CD1c-positive myeloid dendritic cell (primary cell): ENCODE results near the gene LMO7.
"Not testable (repeated sequence)": the region's sequence is repeated elsewhere in the genome, so short reads cannot be mapped to it uniquely, and the experiment has no call there.

ENCODE experiments used
- DNase-seq: peaks from one replicate; pipeline ENCODE4 v3.0.0-alpha.2; 2016; ENCODE audit errors: extremely low spot score

Gene LMO7

DNA sequence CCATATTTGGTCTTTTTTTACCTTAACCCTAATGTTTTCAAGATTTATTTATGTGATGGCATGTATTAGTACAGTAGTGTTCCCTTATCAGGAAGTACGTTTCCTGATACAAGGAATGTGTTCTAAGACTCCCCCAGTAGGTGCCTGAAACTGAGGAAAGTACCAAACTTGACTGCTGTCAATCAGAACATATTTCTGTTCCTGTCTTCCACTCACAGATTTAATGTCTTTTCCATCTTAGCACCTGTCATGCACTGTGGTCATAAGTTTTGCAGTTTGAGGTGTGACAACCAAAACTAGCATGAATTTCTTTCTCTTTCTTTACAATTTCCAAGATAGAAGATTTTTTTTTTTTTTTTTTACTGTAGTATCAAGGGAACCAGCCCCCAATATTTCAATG is 62.9 kb downstream of the LMO7 start:
- DNase-seq = no peak

DNA sequence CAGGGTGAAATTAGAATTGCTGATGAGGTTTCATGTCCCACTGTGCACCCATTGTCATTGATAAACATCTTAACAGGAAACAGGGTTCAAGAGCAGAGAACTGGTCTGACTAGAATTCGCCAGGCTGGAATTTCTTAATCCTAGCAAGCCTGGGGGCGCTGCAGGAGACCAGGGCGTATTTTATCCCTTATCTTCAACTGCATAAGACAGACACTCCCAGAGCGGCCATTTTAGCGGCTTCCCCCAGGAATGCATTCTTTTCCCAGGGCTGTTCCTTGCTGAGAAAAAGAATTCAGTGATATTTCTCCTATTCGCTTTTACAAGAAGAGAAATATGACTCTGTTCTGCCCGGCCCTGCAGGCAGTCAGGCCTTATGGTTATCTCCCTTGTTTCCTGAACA is 63.6 kb downstream of the LMO7 start:
- DNase-seq = not testable (repeated sequence)

DNA sequence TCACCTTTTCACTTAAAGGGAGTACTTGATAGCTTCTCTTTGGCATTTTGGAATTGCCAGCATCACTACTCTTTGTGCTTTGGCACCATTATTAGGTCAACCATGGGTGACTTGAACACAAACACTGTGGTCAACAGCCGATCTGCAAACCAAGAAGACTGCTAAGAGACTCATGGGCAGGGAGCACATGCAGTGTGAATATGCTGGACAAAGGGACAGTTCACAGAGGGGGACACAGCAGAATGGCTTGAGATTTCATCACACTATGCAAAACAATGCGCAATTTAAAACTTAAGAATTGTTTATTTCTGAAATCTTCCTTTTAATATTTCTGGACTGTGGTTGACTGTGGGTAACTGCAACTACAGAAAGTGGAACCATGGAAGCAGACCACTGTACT is 64.4 kb downstream of the LMO7 start:
- no peak for DNase-seq

DNA sequence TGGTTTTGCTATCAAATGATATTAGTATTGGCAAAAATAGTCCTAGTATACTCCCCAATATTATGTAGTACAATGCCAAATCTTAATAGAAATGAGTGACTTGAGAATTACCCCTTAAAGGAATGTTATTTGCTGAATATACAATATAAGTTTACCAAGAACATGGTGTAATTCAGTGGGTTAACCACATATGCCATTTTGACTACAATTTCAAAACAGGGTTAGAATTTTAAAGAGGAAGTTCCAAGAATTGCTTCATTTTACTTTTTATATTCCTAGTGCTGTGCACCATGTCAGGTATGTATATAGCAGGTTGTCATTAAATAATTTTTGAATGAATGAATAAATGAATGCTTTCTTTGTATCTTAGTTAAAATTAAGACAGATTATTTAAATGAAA is 66.3 kb downstream of the LMO7 start:
- DNase-seq = peak; percentile 25

DNA sequence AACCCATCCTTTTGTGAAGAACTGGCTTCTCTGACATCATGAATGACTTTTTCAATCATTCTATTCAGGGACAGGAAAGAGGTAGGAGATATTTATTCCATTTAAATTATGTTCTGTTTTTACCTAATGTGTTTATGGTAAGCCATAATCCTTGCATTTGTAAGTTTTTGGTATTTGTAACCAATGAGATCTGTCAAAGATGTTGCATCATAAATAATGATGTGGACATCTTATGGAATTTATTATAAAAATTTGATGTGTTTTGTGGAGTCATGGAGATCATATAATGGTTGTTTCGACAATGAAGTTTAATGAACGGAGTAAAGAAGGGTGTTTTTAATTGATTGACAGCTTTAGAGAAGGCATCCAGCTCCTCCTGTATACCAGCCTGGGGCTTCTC is 67.6 kb downstream of the LMO7 start:
- no peak for DNase-seq

DNA sequence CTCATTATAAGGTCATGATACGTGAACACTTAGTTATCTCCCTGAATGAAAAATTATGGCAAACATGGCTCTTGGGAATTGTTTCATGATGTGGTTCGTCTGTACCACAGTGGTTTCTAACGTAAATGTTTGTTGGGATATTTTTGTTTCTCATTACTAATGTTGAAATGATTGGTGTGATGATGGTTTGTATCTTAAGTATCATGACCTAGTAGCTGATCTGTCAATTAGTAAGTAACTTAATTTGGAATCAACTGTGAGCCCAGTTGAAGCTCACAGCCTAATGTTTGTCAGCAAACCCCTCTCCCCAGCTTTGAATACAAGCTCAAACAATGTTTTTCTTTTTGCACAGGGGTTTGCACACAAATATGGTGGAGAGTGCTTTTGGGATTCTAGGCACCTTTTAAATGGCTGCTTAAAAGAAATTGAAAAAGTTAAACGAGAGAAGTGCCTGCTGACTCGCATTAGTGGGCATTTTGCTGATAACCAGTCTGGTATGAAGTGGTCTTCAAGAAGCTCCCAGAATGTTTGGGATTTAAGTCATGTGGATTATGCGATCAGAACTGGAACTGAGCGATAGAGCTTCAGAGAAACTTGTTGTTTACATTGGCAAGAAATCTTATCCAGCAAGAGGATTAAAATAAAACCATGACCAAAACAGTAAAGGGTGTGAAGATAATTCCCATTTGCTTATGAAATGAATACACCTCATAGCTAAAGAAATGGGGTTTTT is 68.2 kb downstream of the LMO7 start:
- DNase-seq = no peak

DNA sequence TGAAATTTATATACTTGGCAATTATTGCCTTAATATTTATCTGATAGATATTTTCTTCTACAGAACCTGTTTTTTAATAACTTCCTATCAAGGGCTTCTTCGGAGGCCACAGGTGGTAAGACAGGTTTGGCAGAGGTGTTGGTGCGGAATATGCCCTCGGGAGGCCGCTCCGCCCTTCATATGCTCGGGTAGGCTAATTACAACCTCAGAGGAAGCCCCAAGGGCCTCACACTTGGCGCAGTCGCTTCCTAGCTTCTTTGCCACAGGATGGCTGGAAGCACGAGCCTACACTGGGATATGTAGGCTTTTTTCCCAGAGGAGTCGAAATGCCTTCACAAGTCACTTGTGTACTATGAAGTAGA is 68.8 kb downstream of the LMO7 start:
- no peak for DNase-seq

DNA sequence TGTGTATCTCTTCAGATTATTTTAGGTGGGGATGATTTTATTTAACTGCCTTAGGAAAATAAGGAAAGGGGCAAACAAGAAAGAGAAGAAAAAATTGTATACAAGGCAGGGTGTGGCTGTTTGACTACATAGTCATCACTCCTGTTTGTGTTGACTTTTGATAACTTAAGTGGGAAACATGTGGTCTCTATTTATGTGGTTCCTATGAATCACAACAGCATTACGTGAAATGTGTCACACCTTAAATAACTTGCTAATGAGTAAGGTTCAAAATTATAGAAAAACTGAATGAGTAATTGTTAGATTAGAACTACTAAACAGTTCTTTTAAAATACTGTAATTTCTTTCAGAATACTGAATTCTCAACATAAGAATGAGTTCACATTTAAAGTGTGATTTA is 69.3 kb downstream of the LMO7 start:
- no peak for DNase-seq

DNA sequence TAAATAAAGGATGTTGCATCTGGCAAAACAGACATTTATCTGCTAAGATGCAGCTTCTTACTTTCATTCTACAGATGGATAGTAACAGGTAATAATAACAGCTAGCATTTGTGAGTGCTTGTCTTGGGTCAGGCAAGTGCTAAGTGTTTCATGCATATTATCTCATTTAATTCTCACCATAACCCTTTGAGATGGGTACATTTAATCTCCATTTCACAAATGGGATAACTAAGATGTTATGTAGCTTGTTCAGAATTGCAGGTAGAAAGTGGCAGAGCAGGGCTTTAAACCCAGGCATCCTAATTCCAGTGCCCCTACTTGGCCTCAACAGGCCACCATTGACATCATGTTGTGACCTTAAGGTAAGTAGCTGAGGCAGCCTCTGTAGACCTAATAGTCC is 69.8 kb downstream of the LMO7 start:
- no peak for DNase-seq

DNA sequence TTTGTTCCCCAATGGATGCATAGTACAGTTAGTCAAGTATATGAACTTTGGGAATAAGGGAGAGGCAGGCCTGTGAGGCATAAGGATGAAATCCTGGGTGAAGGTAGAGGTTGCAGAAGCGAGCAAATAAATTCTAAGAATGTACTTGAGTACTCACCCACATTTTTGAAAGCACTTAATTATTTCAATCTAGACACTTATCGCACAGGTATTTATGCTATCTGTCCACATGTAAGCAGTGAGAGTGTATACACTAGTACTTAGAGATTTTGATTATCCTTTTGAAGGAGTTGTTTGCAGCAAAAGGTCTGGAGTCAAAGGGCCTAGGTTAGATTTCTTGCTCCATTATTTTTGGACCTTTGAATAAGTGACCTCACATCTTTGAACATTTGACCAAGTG is 77.7 kb downstream of the LMO7 start:
- DNase-seq = no peak

DNA sequence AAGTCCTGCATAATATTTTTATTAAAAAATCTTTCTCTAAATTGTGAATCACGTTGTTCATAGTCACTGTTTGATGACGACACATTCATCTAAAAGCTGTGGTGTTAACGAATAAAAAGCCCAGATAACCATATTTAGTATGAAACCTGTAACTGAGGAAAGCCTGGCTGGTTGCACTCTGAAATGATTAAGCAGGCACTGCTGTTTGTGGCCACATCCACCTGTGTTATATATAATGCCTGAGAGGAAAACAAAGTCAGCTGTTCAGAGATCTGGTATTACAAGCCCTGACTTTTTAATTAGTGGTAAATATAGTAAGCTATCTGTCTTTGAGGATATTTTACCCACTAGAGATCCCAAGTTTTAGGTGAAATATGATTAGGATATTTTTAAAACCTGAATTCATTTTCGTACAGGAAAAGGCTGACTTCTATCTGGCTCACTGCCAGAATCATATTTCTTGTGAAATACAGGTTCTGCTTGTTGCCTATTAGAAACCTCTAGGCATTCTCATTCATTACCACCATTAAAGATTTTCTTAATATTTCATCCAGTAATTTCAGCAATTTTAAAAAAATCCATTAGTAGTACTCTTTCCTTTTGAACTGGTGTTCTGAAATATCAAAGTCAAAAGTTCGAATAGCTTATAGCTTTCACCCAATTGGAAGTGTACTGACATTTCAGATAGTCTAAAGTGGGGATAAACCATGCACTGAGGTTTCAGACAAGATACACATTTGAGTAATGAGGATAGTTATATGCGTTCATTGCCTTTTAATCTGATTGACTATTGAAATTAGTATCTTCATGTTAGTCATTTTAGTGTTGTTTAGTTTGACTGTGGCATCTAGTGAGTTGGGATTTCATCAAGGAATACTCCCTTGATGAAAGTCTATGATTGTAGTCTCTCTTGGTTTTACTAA is 79.7 kb downstream of the LMO7 start:
- peak; percentile 6 for DNase-seq

DNA sequence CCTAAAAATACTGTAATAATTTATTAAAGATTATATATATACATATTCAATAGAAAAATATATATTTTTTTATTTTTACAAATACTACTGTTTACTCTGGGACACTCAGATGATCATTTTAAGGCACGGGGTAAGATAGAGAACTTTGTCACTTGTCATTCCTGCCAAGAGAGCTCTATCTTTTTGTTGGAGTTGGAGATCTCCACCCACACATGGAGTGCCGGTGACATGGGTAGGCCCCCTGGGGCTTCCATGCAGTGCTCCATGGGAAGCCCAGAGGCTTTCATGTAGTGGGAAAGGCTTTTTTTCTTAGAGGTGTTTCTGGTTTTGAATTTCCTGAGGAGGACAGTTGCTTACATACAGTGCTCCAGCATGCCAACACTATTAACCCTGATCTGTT is 81.4 kb downstream of the LMO7 start:
- DNase-seq = no peak

DNA sequence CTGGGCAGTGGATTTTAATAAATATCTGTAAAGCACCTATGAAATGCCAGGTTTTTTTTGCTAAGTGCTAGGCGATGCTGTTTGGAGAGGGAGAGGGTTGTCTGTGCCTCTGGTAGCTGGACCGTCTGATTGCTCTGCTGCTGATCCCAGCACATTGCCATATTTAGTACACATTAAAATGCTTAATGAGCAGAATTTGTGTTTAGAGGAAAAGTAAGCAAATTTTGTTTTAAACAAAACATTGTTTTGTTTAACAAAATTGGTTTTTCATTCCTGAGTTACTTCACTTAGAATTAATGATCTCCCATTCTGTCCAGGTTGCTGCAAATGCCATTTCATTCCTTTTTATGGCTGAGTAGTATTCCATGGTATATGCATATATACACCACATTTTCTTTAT is 85.2 kb downstream of the LMO7 start:
- no peak for DNase-seq

DNA sequence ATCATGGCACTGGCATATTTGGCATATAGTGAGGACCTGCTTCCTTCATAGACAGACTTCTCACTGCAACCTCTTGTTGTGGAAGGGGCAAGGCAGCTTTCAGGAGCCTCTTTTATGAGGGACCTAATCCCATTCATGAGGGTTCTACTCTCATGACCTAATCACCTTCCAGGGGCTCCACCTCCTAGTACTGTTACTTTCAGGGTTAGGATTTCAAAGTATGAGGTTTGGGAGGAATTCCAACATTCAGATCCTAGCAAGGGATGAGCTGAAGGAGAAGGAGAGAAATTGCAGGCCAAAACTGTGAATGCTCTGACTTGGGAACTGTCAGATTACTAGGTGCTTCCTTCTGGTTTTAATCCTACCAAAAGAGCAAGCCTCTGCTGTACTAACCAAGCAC is 87.8 kb downstream of the LMO7 start:
- no peak for DNase-seq

DNA sequence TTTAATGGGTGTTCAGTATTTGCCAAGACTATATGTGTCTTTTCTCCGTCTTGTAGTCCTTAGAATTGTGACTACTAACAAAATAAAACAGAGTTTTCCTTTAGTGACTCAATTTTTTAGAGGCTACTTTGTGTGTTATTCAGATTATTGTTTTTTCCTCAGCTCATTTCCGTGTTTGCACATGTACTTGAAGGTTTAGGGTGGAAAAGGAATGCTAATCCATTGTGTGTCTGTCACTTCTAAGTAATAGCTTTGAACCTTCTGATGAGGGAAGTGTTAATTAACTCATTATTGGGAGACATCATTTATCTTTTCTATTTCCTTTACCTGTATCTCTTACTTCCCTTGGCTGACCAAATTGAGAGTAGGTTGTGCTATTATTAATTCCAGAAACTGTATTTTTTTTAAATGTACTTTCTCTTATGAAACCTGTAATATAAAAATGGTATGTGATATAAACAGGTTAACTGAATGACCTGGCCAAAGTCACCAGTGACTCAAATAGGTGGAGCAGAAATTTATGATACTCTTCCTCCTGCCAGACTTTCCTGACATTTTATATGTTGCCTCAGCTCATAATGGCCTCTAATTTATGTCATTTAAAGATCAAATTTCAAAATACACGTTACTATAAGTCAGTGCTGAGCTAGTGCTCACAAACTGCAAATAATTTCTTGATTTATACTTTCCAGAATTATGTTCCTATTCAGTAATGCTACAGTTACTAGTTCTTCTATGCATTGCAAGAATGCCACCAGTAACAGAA is 88.8 kb downstream of the LMO7 start:
- no peak for DNase-seq

DNA sequence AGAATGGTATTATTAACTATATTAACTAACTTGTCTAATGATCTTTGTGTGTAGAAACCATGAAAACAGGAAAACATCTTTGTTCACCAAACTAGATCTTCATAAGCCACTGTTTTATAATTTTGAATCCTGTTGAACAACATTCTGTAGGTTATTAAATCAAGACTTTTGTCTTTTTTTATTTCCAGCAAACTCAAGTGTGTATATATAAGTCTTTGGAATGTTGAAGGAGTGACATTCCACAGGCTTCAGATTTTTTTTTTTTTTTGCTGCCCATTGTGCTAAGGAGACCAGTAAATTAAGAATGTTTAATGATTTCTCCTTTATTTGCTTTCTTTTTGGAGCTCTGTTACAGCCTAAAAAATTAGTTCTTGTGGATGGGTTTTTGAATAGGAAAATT is 89.6 kb downstream of the LMO7 start:
- DNase-seq = no peak

DNA sequence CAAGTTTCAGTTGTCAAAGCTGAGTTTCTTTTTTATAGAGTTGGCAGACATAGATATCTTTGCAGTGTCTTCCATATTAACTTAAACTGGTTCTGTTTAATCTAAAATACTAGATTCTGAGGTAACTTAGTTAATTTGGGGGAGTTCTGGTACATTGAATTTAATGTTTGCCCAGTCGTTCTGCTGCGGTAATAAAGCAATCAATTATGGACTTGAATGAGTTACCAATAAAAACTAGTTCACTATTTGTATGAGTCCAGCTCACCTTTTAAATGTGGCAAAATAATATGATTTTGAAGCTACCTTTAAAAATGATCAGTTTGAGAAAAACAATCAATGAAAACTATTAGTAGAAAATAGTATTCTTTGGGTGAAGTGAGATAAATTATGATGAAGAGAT is 90.2 kb downstream of the LMO7 start:
- DNase-seq = no peak

DNA sequence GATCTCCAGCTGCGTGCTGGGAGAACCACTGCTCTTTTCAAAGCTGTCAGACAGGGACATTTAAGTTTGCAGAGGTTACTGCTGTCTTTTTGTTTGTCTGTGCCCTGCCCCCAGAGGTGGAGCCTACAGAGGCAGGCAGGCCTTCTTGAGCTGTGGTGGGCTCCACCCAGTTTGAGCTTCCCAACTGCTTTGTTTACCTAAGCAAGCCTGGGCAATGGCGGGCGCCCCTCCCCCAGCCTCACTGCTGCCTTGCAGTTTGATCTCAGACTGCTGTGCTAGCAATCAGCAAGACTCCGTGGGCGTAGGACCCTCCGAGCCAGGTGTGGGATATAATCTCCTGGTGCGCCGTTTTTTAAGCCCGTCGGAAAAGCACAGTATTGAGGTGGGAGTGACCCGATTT is 97.0 kb downstream of the LMO7 start:
- not testable (repeated sequence) for DNase-seq

DNA sequence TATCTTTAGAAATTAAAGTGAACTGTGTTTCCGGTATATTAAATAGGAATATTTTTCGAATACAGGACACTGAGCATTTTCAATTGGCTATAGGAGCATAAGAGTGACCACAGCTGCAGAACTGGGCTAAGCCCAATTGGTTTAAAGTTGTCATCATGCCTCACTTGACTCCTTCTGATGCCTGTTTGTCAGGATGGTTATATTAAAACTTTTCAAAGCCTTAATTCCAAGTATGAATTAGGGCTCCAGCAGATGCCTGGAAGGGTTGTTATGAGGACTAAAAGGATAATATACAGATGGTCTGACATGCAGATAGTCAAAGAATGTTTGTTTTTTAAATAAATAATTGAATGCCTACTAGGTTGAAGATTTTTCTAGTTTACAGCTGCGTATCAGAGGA is 100.0 kb downstream of the LMO7 start:
- no peak for DNase-seq

DNA sequence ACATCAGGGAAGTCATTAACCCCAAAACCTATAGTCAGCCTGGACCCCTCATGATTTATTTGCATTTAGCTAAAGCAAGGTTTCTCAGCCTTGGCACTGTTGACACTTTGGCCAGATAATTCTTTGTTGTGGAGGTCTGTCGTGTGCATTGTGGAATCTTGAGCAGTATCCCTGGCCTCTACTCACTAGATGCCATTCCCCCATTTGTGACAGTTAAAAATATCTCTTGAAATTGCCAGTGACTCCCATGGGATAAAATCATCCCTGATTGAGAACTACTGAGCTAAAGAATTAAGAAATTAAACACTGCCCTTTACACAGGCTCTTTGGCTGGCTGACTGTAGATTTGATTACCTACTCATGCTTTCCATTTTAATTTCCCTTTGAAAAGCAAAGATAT is 102.7 kb downstream of the LMO7 start:
- DNase-seq = no peak

DNA sequence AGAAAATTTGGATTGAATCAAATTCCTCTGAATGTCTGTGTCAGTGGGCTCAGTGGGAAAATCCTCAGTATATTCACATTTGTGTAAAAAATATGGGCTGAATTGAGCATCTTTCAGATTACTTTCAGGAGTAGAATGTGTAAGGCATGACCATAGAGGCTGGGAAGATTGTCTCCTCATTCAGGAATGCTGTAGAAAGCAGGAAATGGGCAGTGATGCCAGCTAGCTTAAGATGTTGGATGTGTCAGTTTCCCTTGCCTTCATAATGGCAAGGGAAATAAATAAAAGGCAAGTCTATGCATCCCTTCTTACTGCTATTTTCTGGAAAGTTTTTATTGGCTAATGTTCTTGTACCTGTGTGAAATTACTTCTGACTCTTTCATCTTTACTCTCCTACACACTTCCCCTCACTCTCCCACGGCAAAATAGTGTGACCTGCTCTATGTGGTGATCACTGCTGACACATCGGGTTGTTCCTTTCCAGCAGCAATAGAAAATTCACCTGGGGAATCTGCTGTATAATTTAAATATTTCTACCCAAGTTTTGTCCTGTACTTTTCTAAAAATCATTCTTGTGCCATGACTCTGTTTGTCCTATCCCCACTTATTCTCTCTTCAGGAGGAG is 103.2 kb downstream of the LMO7 start:
- DNase-seq = no peak

DNA sequence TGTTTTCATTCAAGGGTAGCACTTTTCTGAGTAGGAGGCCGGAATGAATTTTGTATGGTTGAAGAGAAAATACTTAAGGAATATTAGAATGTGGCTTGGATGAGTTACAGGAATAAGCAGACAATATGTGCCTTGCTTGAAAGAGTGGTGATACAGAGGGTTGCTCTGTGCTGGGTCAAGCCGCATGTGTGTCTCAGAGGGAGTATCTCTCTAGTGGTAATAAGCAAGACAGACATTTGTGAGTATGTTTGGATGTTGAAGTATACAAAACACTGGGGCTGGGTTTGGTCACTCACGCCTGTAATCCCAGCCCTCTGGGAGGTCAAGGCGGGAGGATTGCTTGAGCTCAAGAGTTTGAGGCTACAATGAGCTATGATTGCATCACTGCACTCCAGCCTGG is 103.9 kb downstream of the LMO7 start:
- DNase-seq = no peak
